ENCODE results near the gene SMIM30.

Gene SMIM30

GRCh38 chr7:113078331-113078730 lies 40.0 kb downstream of the SMIM30 start:
- H3K4me3 ChIP-seq (ENCODE audit: low read depth, low read length) = no peak overlapping the region
- no peak for DNase-seq (ENCODE audit: low read depth)
- TF ChIP-seq CTCF (IDR thresholded peaks at IDR 0.05; ENCODE audit: low read depth, low read length) = no peak
- no peak for TF ChIP-seq MYC (IDR thresholded peaks at IDR 0.05; ENCODE audit: low read depth, low read length)
- TF ChIP-seq POLR2A (IDR thresholded peaks at IDR 0.05; ENCODE audit: extremely low read depth, insufficient read length) = no peak
- no peak for TF ChIP-seq MAX (IDR thresholded peaks at IDR 0.05; ENCODE audit: low read depth, low read length)

- TF ChIP-seq MAX (IDR thresholded peaks at IDR 0.05; ENCODE audit: low read depth, low read length) (no peak), MYC (IDR thresholded peaks at IDR 0.05; ENCODE audit: low read depth, low read length) (no peak), POLR2A (IDR thresholded peaks at IDR 0.05; ENCODE audit: extremely low read depth, insufficient read length) (no peak), CTCF (IDR thresholded peaks at IDR 0.05; ENCODE audit: low read depth, low read length) (no peak)
- no peak overlapping the region for H3K4me3 ChIP-seq (ENCODE audit: low read depth, low read length)
- DNase-seq (ENCODE audit: low read depth) = no peak
Observed at GRCh38 chr7:113076703-113077102, 41.7 kb downstream of the SMIM30 start.

- TF ChIP-seq MYC (IDR thresholded peaks at IDR 0.05; ENCODE audit: low read depth, low read length) (peak; percentile 99), MAX (IDR thresholded peaks at IDR 0.05; ENCODE audit: low read depth, low read length) (peak; percentile 99), CTCF (IDR thresholded peaks at IDR 0.05; ENCODE audit: low read depth, low read length) (no peak)
- peak; percentile 94 for DNase-seq (ENCODE audit: low read depth)
- no peak overlapping the region for H3K4me3 ChIP-seq (ENCODE audit: low read depth, low read length)
Observed at GRCh38 chr7:113071465-113071864, 46.9 kb downstream of the SMIM30 start.
